ENCODE data around the gene ISM1.

- TF ChIP-seq CTCF (IDR thresholded peaks at IDR 0.05) (no peak), POLR2A (IDR thresholded peaks at IDR 0.05) (no peak)
Measured at GRCh38 chr20:13290724-13291123, 69.7 kb downstream of the ISM1 start.
